GM12865 (cell line): Measurements from ENCODE around the gene MTMR3.
A peak's percentile ranks its signal among the peaks of the same experiment; 100 is the strongest.

Experiments
- DNase-seq: peaks from one replicate; pipeline ENCODE4 v3.0.0; 2010; ENCODE audit warnings: low read depth
- H3K4me3 ChIP-seq: 2 replicates; pipeline ENCODE4 v1.5.1; 2011; ENCODE audit warnings: mild to moderate bottlenecking, low read depth, low read length, control low read depth
- TF ChIP-seq, protein P1 (sequence below): IDR thresholded peaks from 2 replicates; pipeline ENCODE4 v1.5.1; 2011; ENCODE audit warnings: low read length, control low read depth, low read depth, inconsistent platforms; ENCODE audit not compliant: insufficient read depth; ENCODE audit errors: missing control alignments

MTMR3 gene

DNA sequence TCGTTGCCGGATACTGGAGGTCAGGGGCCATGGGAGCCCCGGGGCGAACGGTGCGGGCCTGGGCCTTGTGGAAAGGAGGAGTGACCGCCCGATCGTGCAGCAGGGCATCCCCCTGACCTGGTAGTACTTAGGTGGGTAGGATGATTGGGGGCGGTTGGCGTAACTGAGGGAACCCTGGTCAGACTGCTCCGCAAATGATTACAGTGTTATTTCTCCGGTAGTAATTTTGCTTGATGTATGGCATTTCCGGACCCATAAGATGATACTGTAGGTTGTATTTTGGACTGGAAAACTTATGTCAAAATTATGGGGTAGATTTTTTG, 762 bp downstream of the MTMR3 start:
- peak; percentile 27 for DNase-seq
- TF ChIP-seq, protein P1, sequence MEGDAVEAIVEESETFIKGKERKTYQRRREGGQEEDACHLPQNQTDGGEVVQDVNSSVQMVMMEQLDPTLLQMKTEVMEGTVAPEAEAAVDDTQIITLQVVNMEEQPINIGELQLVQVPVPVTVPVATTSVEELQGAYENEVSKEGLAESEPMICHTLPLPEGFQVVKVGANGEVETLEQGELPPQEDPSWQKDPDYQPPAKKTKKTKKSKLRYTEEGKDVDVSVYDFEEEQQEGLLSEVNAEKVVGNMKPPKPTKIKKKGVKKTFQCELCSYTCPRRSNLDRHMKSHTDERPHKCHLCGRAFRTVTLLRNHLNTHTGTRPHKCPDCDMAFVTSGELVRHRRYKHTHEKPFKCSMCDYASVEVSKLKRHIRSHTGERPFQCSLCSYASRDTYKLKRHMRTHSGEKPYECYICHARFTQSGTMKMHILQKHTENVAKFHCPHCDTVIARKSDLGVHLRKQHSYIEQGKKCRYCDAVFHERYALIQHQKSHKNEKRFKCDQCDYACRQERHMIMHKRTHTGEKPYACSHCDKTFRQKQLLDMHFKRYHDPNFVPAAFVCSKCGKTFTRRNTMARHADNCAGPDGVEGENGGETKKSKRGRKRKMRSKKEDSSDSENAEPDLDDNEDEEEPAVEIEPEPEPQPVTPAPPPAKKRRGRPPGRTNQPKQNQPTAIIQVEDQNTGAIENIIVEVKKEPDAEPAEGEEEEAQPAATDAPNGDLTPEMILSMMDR, result no peak

DNA sequence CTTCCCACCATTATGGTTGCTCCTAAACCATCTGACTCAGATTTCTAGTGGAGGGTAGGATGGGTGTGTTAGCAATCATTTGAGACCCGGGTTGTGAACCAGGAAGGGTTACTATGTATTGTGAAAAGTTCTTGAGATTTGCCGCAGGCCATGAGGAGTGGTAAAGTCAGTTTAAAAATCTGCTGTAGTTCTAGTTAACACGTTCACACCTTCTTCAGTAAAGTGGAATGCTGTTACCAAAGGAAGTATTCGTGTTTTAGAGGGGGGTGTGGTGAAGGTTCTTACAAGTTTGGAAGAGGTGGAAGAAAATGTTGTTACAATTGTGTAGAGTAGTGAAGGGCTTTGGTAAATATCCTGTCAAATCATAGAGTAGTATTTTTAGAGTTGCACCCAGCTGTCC, 2.6 kb downstream of the MTMR3 start:
- no peak overlapping the region for H3K4me3 ChIP-seq
- no peak for DNase-seq
- TF ChIP-seq, protein P1, result no peak

More for the DNA sequence above, 762 bp downstream of the MTMR3 start:
- H3K4me3 ChIP-seq, result peak overlapping the region; percentile 98

DNA sequence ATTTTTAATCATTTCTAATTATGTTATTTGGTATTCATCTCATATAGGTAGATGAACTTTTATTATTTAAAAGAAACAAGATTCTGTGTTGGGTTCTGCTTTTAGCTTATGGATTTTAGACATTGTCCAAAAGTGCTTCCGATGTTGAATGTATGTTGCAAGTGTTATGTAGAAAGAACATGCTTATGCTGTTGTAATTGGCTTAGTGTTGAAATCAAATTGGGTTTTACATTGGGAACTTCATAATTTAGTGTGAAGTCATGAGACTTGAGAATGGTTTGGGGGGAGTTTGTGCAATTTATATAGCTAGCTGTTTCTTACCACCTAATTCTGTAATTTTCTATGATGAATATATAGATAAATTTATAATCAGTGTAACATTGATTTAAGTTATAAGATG, 3.6 kb downstream of the MTMR3 start:
- DNase-seq, result no peak
- TF ChIP-seq, protein P1, result no peak
- no peak overlapping the region for H3K4me3 ChIP-seq

DNA sequence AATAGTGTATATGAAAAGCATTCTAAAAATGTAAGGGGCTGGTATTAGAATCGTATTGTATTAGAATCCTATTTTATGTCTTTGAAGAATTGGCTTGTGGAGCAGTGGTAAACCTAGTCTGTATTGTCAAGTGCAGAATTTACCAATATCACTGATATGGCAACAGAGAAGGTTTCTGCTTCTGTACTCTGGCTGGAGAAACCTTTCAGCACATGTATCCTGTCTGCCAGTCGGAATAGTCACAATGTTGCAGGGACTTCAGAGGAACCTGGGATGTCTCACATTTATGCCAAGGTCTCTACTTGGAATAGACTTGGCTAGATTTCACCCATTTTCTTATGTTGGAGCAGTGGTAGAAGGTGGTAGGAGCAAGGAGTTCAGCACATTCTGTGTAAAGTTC, 4.4 kb downstream of the MTMR3 start:
- H3K4me3 ChIP-seq, result no peak overlapping the region
- TF ChIP-seq, protein P1, result no peak
- no peak for DNase-seq

DNA sequence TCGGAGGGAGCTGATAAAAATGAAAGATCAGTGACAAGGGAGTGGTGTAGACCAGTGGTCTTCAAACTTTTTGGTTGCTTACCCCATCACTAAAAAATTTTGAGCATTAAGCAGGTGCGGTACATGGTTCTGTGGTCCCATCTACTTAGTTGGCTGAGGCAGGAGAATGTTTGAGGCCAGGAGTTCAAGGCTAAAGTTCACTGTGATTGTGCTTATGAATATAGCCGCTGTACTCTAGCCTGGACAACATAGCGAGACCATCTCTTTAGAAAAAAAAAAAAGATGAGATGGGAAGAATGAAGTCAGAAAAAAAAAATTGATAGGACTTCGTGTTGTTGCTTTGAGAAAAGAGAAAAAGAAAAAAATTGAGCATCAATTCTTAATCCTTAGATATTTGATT, 7.8 kb downstream of the MTMR3 start:
- TF ChIP-seq, protein P1, result no peak
- no peak for DNase-seq
- H3K4me3 ChIP-seq, result no peak overlapping the region

DNA sequence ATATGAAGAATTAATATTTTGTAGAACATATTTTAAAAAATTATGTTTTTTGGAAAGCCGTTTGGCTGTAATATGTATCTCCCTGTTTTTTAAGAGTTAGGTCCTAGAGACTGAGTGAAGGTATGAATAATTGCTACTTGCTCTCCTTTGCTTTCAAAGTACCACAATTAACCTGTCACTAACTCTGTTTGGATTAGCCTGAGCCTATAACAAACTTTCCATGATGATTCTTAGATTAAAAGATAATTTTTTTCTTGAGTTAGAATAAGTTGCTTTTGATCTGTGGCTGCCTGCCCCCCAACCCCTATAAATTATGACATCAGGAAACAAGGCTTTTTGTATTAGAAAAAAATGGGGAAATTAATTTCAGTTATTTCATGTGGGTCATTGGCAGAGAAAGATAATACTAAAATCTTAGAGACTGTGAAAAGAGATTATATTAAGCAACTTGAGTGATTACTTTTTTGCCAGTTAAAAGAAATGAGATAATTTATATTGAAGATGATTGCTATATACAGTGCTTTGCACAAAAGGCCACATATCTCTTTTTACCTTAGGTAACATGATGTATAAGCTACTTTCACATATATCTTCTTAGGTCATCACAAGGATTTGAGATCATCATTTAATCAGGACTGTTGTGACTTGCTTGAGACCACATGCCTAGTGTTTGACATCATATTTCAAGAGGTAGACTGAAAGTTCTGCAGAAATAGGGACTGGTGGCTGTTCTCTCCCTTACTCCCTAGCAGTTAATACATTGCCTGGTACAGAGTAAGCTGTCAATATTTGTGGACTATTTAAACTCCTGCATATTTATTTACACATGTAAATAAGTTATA, 9.6 kb downstream of the MTMR3 start:
- no peak for DNase-seq
- no peak overlapping the region for H3K4me3 ChIP-seq

DNA sequence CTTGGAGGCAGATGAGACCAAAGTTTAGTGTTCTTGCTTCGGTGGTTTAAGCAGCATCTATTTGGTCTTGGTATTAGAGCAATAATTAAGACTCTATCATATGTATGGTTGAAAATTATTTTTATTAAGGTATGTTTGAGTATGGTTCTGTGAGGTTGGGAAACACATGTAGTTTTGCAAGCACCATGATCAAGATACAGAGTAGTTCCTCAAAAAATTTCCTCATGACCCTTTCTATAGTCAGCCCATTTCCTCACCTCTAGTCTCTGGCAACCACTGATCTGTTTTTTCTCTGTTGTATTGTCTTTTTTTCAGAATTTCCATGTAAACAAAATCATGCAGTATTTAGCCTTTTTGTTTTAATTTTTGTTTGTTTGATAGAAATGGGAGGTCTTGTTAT, 18.4 kb downstream of the MTMR3 start:
- TF ChIP-seq, protein P1, result no peak
- H3K4me3 ChIP-seq, result no peak overlapping the region
- no peak for DNase-seq

More for the DNA sequence above, 9.6 kb downstream of the MTMR3 start:
- TF ChIP-seq, protein P1, result no peak
